Hepatocyte (in vitro differentiated cells): ENCODE results near the gene GPR156. TPM values are rescaled to one million over a fixed set of nuclear protein-coding genes. Genes with fewer than 3 reads are reported as not detected.
"Not testable (repeated sequence)": the region's sequence is repeated elsewhere in the genome, so short reads cannot be mapped to it uniquely, and the experiment has no call there.

Source experiments
- DNase-seq: peaks from one replicate; pipeline ENCODE4 v3.0.0-alpha.2; 2016; ENCODE audit warnings: low spot score
- H2AFZ ChIP-seq: fragments of 200-600 bp; sonication (generic); 2 replicates; pipeline ENCODE4 v1.6.0; 2016; ENCODE audit warnings: antibody characterized with exemption, mild to moderate bottlenecking
- H3K27ac ChIP-seq: fragments of 200-600 bp; sonication (generic); 2 replicates; pipeline ENCODE4 v1.5.1; 2016; ENCODE audit warnings: mild to moderate bottlenecking
- H3K27me3 ChIP-seq: fragments of 200-600 bp; sonication (generic); 2 replicates; pipeline ENCODE4 v1.6.1; 2016
- H3K36me3 ChIP-seq: fragments of 200-600 bp; sonication (generic); replicated peaks from 2 replicates; pipeline ENCODE4 v1.5.1; 2016; ENCODE audit warnings: low read depth; ENCODE audit not compliant: insufficient read depth
- H3K4me1 ChIP-seq: fragments of 200-600 bp; sonication (generic); 2 replicates; pipeline ENCODE4 v1.5.1; 2016; ENCODE audit warnings: mild to moderate bottlenecking, moderate library complexity; ENCODE audit not compliant: insufficient read depth
- H3K4me2 ChIP-seq: fragments of 200-600 bp; sonication (generic); 2 replicates; pipeline ENCODE4 v1.6.0; 2016
- H3K4me3 ChIP-seq: fragments of 200-600 bp; sonication (generic); 2 replicates; pipeline ENCODE4 v1.5.1; 2016; ENCODE audit warnings: mild to moderate bottlenecking
- H3K79me2 ChIP-seq: fragments of 200-600 bp; sonication (generic); 2 replicates; pipeline ENCODE4 v1.6.0; 2017; ENCODE audit warnings: mild to moderate bottlenecking
- H3K9me2 ChIP-seq: fragments of 200-600 bp; sonication (generic); replicated peaks from 2 replicates; pipeline ENCODE4 v1.6.0; 2017; ENCODE audit warnings: mild to moderate bottlenecking; ENCODE audit not compliant: insufficient read depth
- H3K9me3 ChIP-seq: fragments of 200-600 bp; sonication (generic); 2 replicates; pipeline ENCODE4 v1.5.1; 2016; ENCODE audit warnings: low read depth, mild to moderate bottlenecking
- H4K20me1 ChIP-seq: fragments of 200-600 bp; sonication (generic); 2 replicates; pipeline ENCODE4 v1.6.0; 2016; ENCODE audit warnings: mild to moderate bottlenecking; ENCODE audit not compliant: insufficient read depth, poor library complexity, severe bottlenecking
- CTCF ChIP-seq: fragments of 200-600 bp; sonication (generic); IDR thresholded peaks from 2 replicates; pipeline ENCODE4 v1.5.1; 2016; ENCODE audit warnings: antibody characterized with exemption, mild to moderate bottlenecking; ENCODE audit not compliant: poor library complexity
- EZH2 ChIP-seq: fragments of 200-600 bp; sonication (generic); IDR thresholded peaks from 2 replicates; pipeline ENCODE4 v1.6.1; 2016; ENCODE audit warnings: antibody characterized with exemption, mild to moderate bottlenecking, borderline replicate concordance
- EZH2phosphoT487 ChIP-seq: fragments of 200-600 bp; sonication (generic); IDR thresholded peaks from one replicate; pipeline ENCODE4 v1.6.1; 2018; ENCODE audit warnings: antibody characterized with exemption, mild to moderate bottlenecking, low read depth, moderate library complexity; ENCODE audit not compliant: unreplicated experiment, severe bottlenecking
- WGBS: methylation state at CpG from one replicate; pipeline ENCODE4 v1.1.6; 2016; ENCODE audit warnings: low lambda C conversion rate; ENCODE audit errors: missing lambda C conversion rate; 5-methylcytosine and 5-hydroxymethylcytosine counted together
- polyA plus RNA-seq: library from polyadenylated mRNA; unstranded; fragments of >200 nt; fragmentation: Nextera tagmentation; extraction: Ambion mirVana; gene quantifications from 2 replicates; pipeline ENCODE4 v1.2.1, GENCODE V29; 2016
- total RNA-seq: library from RNA; depleted of rRNA; stranded (reverse); fragments of >200 nt; gene quantifications from 2 replicates; pipeline ENCODE4 v1.2.3, GENCODE V29; 2014

The GPR156 gene
- total and polyA plus RNA-seq, 2 experiments from 2014 or later, result 0.27 to 0.80 TPM

GRCh38 chr3:120156699-120157098 is 128.3 kb downstream of the GPR156 start:
- Histone ChIP-seq H3K4me2 (no peak overlapping the region), H3K4me1 (peaks cover 9% of the 10 kb centered on the region), H2AFZ (no peak overlapping the region), H3K9me3 (peaks cover 3% of the 10 kb centered on the region), H4K20me1 (no peaks in the 10 kb centered on the region), H3K79me2 (no peaks in the 10 kb centered on the region), H3K27me3 (no peaks in the 10 kb centered on the region), H3K4me3 (no peak overlapping the region), H3K36me3 (no peaks in the 10 kb centered on the region), H3K9me2 (no peaks in the 10 kb centered on the region), H3K27ac (no peak overlapping the region)
- no peak for TF ChIP-seq EZH2phosphoT487
- no peak for TF ChIP-seq EZH2
- no peak for TF ChIP-seq CTCF
- DNase-seq, result no peak

GRCh38 chr3:120155694-120156093 is 129.3 kb downstream of the GPR156 start:
- not testable (repeated sequence) for H3K27me3 ChIP-seq, H3K9me2 ChIP-seq, H3K4me3 ChIP-seq, H3K9me3 ChIP-seq, DNase-seq, H3K79me2 ChIP-seq, H3K27ac ChIP-seq, H3K36me3 ChIP-seq, H3K4me2 ChIP-seq, H2AFZ ChIP-seq, H3K4me1 ChIP-seq, H4K20me1 ChIP-seq
- 76% methylated on average over 3 of the region's 3 CpGs for WGBS

GRCh38 chr3:120155108-120155507 is 129.9 kb downstream of the GPR156 start:
- Histone ChIP-seq H3K27me3 (no peaks in the 10 kb centered on the region), H2AFZ (no peak overlapping the region), H3K4me2 (no peak overlapping the region), H3K27ac (no peak overlapping the region), H3K79me2 (no peaks in the 10 kb centered on the region), H3K9me2 (no peaks in the 10 kb centered on the region), H3K4me1 (peaks cover 9% of the 10 kb centered on the region), H4K20me1 (no peaks in the 10 kb centered on the region), H3K4me3 (no peak overlapping the region), H3K36me3 (no peaks in the 10 kb centered on the region), H3K9me3 (peaks cover 3% of the 10 kb centered on the region)
- no peak for DNase-seq
- TF ChIP-seq CTCF, result no peak
- TF ChIP-seq EZH2, result no peak
- no peak for TF ChIP-seq EZH2phosphoT487

GRCh38 chr3:120153294-120153693 is 131.7 kb downstream of the GPR156 start:
- Histone ChIP-seq H3K9me2 (no peaks in the 10 kb centered on the region), H3K4me2 (no peak overlapping the region), H3K36me3 (no peaks in the 10 kb centered on the region), H2AFZ (no peak overlapping the region), H4K20me1 (no peaks in the 10 kb centered on the region), H3K4me3 (no peak overlapping the region), H3K27ac (no peak overlapping the region), H3K27me3 (no peaks in the 10 kb centered on the region), H3K9me3 (peaks cover 3% of the 10 kb centered on the region), H3K79me2 (no peaks in the 10 kb centered on the region), H3K4me1 (no peaks in the 10 kb centered on the region)
- 59% methylated on average over 2 of the region's 2 CpGs for WGBS
- peak; percentile 23 for DNase-seq
- TF ChIP-seq EZH2phosphoT487 (no peak), CTCF (no peak), EZH2 (no peak)
